D721Med (cell line): ENCODE results near the gene CORO1C.

Experiments
- DNase-seq: peaks from one replicate; pipeline ENCODE4 v3.0.0; 2011; ENCODE audit warnings: low spot score; ENCODE audit not compliant: insufficient read length
- FAIRE-seq: peaks from 2 replicates; lab custom pipeline; 2011; peaks lifted over from hg19 to GRCh38; lab: Jason Lieb, UNC
- TF ChIP-seq, protein P1 (sequence below): IDR thresholded peaks from 2 replicates; pipeline ENCODE4 v1.5.1; 2012; ENCODE audit warnings: mild to moderate bottlenecking, control low read depth; ENCODE audit not compliant: insufficient read depth; ENCODE audit errors: missing control alignments

CORO1C gene

GRCh38 chr12:108650083-108650482 is 81.2 kb downstream of the CORO1C start:
- DNase-seq (no peak), FAIRE-seq (no peak)
- TF ChIP-seq, protein P1, sequence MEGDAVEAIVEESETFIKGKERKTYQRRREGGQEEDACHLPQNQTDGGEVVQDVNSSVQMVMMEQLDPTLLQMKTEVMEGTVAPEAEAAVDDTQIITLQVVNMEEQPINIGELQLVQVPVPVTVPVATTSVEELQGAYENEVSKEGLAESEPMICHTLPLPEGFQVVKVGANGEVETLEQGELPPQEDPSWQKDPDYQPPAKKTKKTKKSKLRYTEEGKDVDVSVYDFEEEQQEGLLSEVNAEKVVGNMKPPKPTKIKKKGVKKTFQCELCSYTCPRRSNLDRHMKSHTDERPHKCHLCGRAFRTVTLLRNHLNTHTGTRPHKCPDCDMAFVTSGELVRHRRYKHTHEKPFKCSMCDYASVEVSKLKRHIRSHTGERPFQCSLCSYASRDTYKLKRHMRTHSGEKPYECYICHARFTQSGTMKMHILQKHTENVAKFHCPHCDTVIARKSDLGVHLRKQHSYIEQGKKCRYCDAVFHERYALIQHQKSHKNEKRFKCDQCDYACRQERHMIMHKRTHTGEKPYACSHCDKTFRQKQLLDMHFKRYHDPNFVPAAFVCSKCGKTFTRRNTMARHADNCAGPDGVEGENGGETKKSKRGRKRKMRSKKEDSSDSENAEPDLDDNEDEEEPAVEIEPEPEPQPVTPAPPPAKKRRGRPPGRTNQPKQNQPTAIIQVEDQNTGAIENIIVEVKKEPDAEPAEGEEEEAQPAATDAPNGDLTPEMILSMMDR = no peak

DNA sequence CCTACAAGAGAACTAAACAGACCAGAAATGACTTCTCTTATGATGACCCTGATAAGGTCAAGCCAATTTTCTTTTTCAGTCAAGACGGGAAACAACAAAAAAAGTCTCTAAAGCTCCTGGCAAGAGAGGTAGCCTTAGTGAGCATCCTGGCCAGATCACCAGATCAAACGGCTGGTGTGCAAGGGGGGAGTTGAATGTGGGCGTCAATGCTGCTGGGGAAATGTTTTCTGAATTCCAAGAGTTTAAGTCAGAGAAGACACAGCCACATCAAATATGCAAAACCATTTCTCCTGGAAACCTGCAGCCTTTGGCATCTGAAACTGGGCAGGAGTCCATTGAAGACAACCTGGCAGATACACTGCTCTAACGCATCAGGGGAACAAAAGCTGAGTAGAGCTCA is 81.6 kb downstream of the CORO1C start:
- TF ChIP-seq, protein P1 = no peak
- FAIRE-seq (no peak), DNase-seq (no peak)

DNA sequence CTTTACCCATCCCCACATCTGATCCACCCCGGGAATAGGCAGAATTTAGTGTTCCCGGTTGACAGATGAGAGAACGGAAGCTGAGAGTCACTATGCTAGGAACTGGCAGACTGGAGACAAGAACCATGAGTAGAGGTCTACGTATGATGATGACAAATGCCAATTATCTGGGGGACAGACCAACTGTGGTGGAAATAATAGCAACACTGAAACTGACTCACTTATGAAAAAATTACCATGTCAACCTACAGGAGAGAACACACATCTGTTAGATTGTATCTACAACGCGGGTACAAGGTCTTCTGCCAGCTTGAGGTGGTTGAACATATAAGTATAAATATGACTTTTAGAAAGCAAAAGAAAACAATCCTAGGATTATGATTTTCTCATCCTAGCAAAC is 82.2 kb downstream of the CORO1C start:
- TF ChIP-seq, protein P1 = no peak
- FAIRE-seq (no peak), DNase-seq (no peak)

DNA sequence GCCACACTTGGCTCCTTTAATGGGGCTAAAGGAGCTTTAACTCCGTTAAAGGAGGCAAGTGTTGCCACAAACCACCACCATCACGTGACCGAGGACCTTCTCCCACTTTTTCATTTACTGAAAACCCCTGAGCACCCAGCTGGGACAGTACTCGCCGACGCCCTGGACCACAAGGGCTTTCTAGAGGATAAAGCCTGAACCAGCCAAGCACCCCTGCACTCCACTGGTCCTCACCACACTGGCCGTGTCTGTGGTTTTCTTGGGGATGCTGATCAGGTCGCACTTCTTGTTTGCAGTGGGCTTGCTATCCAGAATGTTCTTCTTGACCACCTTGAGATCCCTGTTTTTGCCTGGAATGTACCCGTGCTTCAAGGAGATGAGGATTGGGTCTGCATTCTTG is 82.9 kb downstream of the CORO1C start:
- DNase-seq = no peak
- no peak for FAIRE-seq
- TF ChIP-seq, protein P1 = no peak

GRCh38 chr12:108647585-108648287 is 83.6 kb downstream of the CORO1C start:
- DNase-seq (no peak), FAIRE-seq (no peak)
- TF ChIP-seq, protein P1 = no peak

GRCh38 chr12:108646600-108647579 is 84.4 kb downstream of the CORO1C start:
- FAIRE-seq (no peak), DNase-seq (no peak)
- TF ChIP-seq, protein P1 = no peak
